ENCODE data around the gene PHF23.

DNA sequence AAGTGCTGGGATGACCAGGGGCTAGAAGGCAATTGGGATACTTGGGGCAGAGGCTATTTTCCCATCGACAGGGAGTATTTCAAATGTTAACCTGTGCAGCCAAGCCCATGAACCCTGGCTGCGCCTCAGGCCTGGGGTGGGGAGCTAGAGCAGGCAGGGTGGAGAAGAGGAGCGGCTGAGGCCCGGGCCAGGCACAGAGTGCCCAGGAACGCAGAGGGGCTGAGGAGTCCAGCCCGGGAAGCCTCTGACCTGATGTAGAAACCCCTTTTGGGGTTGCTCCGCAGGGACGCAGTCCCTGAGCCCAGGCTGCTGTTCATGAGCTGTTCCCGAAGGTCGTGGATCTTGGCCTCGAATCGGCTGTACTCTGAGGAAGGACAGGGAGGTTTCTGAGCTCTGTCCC is 43.3 kb downstream of the PHF23 start:
- no peak for TF ChIP-seq POLR2A (IDR thresholded peaks at IDR 0.05)
- TF ChIP-seq, protein P1, sequence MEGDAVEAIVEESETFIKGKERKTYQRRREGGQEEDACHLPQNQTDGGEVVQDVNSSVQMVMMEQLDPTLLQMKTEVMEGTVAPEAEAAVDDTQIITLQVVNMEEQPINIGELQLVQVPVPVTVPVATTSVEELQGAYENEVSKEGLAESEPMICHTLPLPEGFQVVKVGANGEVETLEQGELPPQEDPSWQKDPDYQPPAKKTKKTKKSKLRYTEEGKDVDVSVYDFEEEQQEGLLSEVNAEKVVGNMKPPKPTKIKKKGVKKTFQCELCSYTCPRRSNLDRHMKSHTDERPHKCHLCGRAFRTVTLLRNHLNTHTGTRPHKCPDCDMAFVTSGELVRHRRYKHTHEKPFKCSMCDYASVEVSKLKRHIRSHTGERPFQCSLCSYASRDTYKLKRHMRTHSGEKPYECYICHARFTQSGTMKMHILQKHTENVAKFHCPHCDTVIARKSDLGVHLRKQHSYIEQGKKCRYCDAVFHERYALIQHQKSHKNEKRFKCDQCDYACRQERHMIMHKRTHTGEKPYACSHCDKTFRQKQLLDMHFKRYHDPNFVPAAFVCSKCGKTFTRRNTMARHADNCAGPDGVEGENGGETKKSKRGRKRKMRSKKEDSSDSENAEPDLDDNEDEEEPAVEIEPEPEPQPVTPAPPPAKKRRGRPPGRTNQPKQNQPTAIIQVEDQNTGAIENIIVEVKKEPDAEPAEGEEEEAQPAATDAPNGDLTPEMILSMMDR (IDR thresholded peaks at IDR 0.05), result no peak
